ENCODE measurements around the gene STAT1.

The STAT1 gene

GRCh38 chr2:191049728-191050639, 36.0 kb upstream of the STAT1 start:
- ATAC-seq, result peak; percentile 53
- TF ChIP-seq ZFP30 (CRISPR knock-in tag; IDR thresholded peaks at IDR 0.05) (no peak), ISL1 (CRISPR knock-in tag; IDR thresholded peaks at IDR 0.05) (peak; percentile 73)

DNA sequence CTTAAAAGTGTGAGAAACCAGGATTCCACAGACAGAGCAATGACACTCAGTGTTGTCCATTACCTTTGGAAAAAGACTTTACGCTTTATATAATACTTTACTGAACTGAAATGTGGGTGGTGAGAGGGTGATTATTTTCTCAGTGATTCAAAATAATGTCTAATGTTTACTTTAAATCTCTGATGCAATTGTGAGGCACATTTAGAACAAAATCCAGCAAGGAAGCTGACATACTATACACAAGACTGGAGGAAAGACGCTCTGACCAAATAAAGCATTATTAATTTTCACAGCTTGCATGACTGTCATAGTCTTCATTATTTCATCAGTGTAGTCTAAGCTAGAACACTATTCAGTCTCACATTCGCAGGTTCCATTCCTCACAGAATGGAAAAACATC, 34.1 kb upstream of the STAT1 start:
- TF ChIP-seq TOX (CRISPR knock-in tag; IDR thresholded peaks at IDR 0.05; ENCODE audit: borderline replicate concordance), result no peak
- ATAC-seq, result no peak

- TF ChIP-seq ISL1 (CRISPR knock-in tag; IDR thresholded peaks at IDR 0.05) (no peak), CSRNP3 (CRISPR knock-in tag; IDR thresholded peaks at IDR 0.05) (no peak), POU6F1 (CRISPR knock-in tag; IDR thresholded peaks at IDR 0.05; ENCODE audit: borderline replicate concordance, low read depth) (no peak), ARNTL (CRISPR knock-in tag; IDR thresholded peaks at IDR 0.05; ENCODE audit: borderline replicate concordance, low read depth) (no peak), ZNF565 (CRISPR knock-in tag; conservative IDR thresholded peaks at IDR 0.05; ENCODE audit: low read depth) (no peak), CREB5 (CRISPR knock-in tag; IDR thresholded peaks at IDR 0.05; ENCODE audit: low read depth) (no peak), ZC3H10 (CRISPR knock-in tag; IDR thresholded peaks at IDR 0.05) (no peak), RARB (CRISPR knock-in tag; IDR thresholded peaks at IDR 0.05) (no peak), TCF4 (CRISPR knock-in tag; IDR thresholded peaks at IDR 0.05; ENCODE audit: borderline replicate concordance) (no peak), ZFP3 (CRISPR knock-in tag; IDR thresholded peaks at IDR 0.05) (no peak), ZNF70 (CRISPR knock-in tag; IDR thresholded peaks at IDR 0.05) (no peak), ZNF8 (CRISPR knock-in tag; IDR thresholded peaks at IDR 0.05) (no peak), CSDC2 (CRISPR knock-in tag; IDR thresholded peaks at IDR 0.05) (no peak), OSR1 (CRISPR knock-in tag; IDR thresholded peaks at IDR 0.05) (no peak), TOX (CRISPR knock-in tag; IDR thresholded peaks at IDR 0.05; ENCODE audit: borderline replicate concordance) (no peak), PPARA (CRISPR knock-in tag; IDR thresholded peaks at IDR 0.05; ENCODE audit: borderline replicate concordance) (no peak), GLIS3 (CRISPR knock-in tag; IDR thresholded peaks at IDR 0.05) (no peak)
- TF ChIP-seq, protein P1, sequence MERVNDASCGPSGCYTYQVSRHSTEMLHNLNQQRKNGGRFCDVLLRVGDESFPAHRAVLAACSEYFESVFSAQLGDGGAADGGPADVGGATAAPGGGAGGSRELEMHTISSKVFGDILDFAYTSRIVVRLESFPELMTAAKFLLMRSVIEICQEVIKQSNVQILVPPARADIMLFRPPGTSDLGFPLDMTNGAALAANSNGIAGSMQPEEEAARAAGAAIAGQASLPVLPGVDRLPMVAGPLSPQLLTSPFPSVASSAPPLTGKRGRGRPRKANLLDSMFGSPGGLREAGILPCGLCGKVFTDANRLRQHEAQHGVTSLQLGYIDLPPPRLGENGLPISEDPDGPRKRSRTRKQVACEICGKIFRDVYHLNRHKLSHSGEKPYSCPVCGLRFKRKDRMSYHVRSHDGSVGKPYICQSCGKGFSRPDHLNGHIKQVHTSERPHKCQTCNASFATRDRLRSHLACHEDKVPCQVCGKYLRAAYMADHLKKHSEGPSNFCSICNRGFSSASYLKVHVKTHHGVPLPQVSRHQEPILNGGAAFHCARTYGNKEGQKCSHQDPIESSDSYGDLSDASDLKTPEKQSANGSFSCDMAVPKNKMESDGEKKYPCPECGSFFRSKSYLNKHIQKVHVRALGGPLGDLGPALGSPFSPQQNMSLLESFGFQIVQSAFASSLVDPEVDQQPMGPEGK (CRISPR knock-in tag; IDR thresholded peaks at IDR 0.05; ENCODE audit: borderline replicate concordance), result no peak
- TF ChIP-seq, protein P2, sequence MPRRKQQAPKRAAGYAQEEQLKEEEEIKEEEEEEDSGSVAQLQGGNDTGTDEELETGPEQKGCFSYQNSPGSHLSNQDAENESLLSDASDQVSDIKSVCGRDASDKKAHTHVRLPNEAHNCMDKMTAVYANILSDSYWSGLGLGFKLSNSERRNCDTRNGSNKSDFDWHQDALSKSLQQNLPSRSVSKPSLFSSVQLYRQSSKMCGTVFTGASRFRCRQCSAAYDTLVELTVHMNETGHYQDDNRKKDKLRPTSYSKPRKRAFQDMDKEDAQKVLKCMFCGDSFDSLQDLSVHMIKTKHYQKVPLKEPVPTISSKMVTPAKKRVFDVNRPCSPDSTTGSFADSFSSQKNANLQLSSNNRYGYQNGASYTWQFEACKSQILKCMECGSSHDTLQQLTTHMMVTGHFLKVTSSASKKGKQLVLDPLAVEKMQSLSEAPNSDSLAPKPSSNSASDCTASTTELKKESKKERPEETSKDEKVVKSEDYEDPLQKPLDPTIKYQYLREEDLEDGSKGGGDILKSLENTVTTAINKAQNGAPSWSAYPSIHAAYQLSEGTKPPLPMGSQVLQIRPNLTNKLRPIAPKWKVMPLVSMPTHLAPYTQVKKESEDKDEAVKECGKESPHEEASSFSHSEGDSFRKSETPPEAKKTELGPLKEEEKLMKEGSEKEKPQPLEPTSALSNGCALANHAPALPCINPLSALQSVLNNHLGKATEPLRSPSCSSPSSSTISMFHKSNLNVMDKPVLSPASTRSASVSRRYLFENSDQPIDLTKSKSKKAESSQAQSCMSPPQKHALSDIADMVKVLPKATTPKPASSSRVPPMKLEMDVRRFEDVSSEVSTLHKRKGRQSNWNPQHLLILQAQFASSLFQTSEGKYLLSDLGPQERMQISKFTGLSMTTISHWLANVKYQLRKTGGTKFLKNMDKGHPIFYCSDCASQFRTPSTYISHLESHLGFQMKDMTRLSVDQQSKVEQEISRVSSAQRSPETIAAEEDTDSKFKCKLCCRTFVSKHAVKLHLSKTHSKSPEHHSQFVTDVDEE (CRISPR knock-in tag; IDR thresholded peaks at IDR 0.05), result no peak
These were observed 31.2 kb upstream of the STAT1 start for GRCh38 chr2:191045141-191045540.

More at GRCh38 chr2:191045141-191045540, 31.2 kb upstream of the STAT1 start:
- no peak for ATAC-seq
